H1 (cell line): ENCODE measurements around the gene TENT4B.

Experiments used
- CEBPB ChIP-seq: IDR thresholded peaks from 2 replicates; pipeline ENCODE4 v1.6.1; 2012; ENCODE audit warnings: low read depth, low read length
- EP300 ChIP-seq, 2 experiments: IDR thresholded peaks; 1 replicate in 1 of 2; 2 replicates in 1 of 2; pipeline ENCODE4 v1.6.1; 2011 to 2012; ENCODE audit warnings: low read depth in 2 of 2, low read length in 2 of 2, mild to moderate bottlenecking in 2 of 2, borderline replicate concordance in 1 of 2, inconsistent platforms in 1 of 2, moderate library complexity in 1 of 2
- EZH2 ChIP-seq: fragments of 200-600 bp; sonication (generic); IDR thresholded peaks from 2 replicates; pipeline ENCODE4 v1.7.1; 2012; ENCODE audit warnings: low read depth, mild to moderate bottlenecking, moderate library complexity, low read length, inconsistent platforms; ENCODE audit not compliant: severe bottlenecking
- POLR2AphosphoS5 ChIP-seq: IDR thresholded peaks from 2 replicates; pipeline ENCODE4 v1.6.1; 2011; ENCODE audit warnings: low read depth, low read length
- RAD21 ChIP-seq, 2 experiments: IDR thresholded peaks in 1 of 2; conservative IDR thresholded peaks in 1 of 2; 2 replicates each; pipeline ENCODE4 v1.6.1; 2011; ENCODE audit warnings: low read depth in 2 of 2, low read length in 2 of 2, improper control_type of control experiment in 1 of 2, inconsistent platforms in 1 of 2, mild to moderate bottlenecking in 1 of 2, moderate library complexity in 1 of 2
- RFX5 ChIP-seq: IDR thresholded peaks from 2 replicates; pipeline ENCODE4 v1.6.1; 2011; ENCODE audit warnings: low read depth, low read length, improper control_type of control experiment, borderline replicate concordance
- SIX5 ChIP-seq: IDR thresholded peaks from 2 replicates; pipeline ENCODE4 v1.6.1; 2011; ENCODE audit warnings: mild to moderate bottlenecking, low read depth, low read length
- TAF7 ChIP-seq: optimal IDR thresholded peaks from 2 replicates; pipeline ENCODE3; 2011; ENCODE audit warnings: low read depth, mild to moderate bottlenecking, inconsistent platforms, low read length, moderate library complexity, borderline replicate concordance
- TF ChIP-seq, protein P1 (sequence below): IDR thresholded peaks from 2 replicates; pipeline ENCODE4 v1.6.1; 2011; ENCODE audit warnings: low read length, improper control_type of control experiment
- TF ChIP-seq, protein P2 (sequence below): IDR thresholded peaks from 2 replicates; pipeline ENCODE4 v1.6.1; 2012; ENCODE audit warnings: low read length, inconsistent platforms

- TF ChIP-seq RFX5 (no peak), EZH2 (no peak), EP300 (IDR thresholded peaks at IDR 0.05; ENCODE audit: borderline replicate concordance in 1 of 2, low read depth in 2 of 2, low read length in 2 of 2) (no peak), CEBPB (no peak), RAD21 (IDR thresholded peaks at IDR 0.05 in 1 of 2, conservative IDR thresholded peaks at IDR 0.05 in 1 of 2; ENCODE audit: low read depth in 2 of 2, low read length in 2 of 2) (no peak), TAF7 (no peak), POLR2AphosphoS5 (no peak), SIX5 (no peak)
- TF ChIP-seq, protein P1, sequence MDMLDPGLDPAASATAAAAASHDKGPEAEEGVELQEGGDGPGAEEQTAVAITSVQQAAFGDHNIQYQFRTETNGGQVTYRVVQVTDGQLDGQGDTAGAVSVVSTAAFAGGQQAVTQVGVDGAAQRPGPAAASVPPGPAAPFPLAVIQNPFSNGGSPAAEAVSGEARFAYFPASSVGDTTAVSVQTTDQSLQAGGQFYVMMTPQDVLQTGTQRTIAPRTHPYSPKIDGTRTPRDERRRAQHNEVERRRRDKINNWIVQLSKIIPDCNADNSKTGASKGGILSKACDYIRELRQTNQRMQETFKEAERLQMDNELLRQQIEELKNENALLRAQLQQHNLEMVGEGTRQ, result no peak
- TF ChIP-seq, protein P2, sequence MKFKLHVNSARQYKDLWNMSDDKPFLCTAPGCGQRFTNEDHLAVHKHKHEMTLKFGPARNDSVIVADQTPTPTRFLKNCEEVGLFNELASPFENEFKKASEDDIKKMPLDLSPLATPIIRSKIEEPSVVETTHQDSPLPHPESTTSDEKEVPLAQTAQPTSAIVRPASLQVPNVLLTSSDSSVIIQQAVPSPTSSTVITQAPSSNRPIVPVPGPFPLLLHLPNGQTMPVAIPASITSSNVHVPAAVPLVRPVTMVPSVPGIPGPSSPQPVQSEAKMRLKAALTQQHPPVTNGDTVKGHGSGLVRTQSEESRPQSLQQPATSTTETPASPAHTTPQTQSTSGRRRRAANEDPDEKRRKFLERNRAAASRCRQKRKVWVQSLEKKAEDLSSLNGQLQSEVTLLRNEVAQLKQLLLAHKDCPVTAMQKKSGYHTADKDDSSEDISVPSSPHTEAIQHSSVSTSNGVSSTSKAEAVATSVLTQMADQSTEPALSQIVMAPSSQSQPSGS, result no peak
These were observed 116.1 kb downstream of the TENT4B start for GRCh38 chr16:50269061-50269705.
